Measurements from ENCODE around the gene PABPC3. TPM values are rescaled to one million over a fixed set of nuclear protein-coding genes. Genes with fewer than 3 reads are reported as not detected.
A peak's percentile ranks its signal among the peaks of the same experiment; 100 is the strongest.

PABPC3 gene
- total RNA-seq, 1 experiment from 2014 or later, result 0.03 TPM

DNA sequence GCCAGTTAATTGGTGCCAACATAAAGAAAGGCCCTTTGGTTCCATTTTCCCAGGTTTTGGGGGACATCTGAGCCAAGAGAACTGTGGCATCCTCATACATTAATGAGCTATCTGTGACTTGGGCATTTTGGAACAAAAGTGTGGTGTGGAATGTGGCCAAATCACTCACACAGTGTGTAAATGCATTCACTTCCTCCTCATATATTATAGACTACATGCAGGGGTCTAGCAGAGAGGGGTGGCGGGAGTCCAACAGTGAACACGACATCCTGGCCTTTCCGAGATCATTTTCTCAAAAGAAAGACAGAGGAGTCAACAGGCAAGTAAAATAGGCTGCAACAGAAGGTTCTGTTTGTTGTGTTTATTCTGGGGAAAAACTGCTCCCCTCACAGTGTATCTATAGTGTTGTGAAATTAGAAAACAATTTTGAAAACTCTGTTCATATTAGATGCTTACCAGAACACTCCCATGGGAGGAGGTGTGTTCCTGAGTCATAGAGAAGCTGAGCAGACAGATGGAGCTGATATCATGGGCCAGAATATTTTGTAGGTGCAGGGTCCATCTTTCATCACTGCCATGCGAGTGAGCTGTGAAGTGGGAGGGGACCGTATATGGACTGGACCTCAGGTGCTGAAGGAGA lies 36.9 kb downstream of the PABPC3 start:
- Histone ChIP-seq H3K36me3 (replicated peaks; ENCODE audit: control insufficient read depth, insufficient read depth, low read length) (no peaks in the 10 kb centered on the region), H3K27me3 (ENCODE audit: control insufficient read depth, insufficient read depth, low read length) (no peaks in the 10 kb centered on the region), H3K4me3 (ENCODE audit: insufficient read depth, low read depth, low read length) (no peak overlapping the region)
- DNase-seq, result no peak

DNA sequence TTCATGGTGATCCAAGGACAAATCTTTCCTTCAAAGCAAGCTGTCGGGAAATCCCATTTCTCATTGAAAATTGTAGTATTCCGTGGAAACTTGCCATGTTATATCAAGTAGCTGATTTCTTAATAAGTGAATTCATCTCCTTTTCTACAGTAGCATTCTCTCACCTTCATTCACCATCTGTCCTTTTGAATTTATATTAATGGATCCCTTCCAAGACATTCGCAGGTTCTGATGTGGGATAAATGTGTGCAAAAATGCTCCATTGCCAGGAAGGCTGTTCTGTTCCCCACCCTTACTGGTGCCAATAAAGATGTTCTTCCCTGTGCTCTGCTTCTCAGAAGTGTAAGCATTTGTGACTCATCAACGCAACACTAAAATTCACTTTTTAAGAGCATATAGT lies 40.0 kb downstream of the PABPC3 start:
- DNase-seq, result no peak
- Histone ChIP-seq H3K36me3 (replicated peaks; ENCODE audit: control insufficient read depth, insufficient read depth, low read length) (no peaks in the 10 kb centered on the region), H3K27me3 (ENCODE audit: control insufficient read depth, insufficient read depth, low read length) (no peaks in the 10 kb centered on the region), H3K4me3 (ENCODE audit: insufficient read depth, low read depth, low read length) (no peak overlapping the region)

DNA sequence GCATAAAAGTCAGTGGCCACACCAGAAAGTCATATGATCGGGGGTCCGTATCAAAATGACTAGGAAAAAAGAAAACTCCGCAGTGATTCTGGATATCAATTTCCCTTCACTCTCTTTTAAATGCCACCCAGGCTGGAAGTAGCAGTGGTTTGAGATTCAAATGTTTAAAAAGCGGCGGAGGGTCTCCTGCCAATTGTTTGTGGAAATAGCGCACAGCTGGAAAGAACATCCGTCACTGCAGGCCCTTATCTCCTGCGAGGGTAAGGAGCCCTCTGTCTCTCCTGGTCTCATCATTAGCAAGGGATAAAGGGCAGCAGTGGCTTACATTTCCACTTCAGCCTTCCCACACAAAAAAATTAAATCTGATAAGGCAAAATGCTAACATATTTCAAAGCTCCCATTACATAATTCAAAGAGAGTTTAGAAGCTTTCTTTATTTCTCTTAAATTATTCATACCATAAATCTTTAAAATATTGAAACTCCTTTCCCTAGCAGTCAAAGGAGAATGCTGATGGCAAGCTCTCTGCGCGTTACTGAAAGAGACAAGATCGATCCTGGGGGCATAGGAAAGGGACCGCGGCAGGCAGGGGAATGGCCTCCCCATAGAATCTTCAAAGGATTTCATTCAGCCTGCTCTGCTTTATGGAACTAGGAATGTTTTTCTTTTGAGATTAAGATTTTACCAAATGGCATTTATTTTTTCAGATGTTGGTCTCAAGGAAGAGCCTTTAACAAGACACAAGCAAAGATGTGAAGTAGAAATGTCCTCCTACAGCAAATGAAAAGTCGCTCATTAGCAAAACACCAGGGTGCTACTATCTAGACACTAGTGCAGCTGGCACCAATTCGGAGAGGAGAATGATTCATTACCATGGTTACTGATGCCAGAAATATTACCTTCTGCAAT lies 41.2 kb downstream of the PABPC3 start:
- no peaks in the 10 kb centered on the region for H3K27me3 ChIP-seq (ENCODE audit: control insufficient read depth, insufficient read depth, low read length)
- DNase-seq, result peak; percentile 39
- H3K36me3 ChIP-seq (replicated peaks; ENCODE audit: control insufficient read depth, insufficient read depth, low read length), result no peaks in the 10 kb centered on the region
- H3K4me3 ChIP-seq (ENCODE audit: insufficient read depth, low read depth, low read length), result no peak overlapping the region

DNA sequence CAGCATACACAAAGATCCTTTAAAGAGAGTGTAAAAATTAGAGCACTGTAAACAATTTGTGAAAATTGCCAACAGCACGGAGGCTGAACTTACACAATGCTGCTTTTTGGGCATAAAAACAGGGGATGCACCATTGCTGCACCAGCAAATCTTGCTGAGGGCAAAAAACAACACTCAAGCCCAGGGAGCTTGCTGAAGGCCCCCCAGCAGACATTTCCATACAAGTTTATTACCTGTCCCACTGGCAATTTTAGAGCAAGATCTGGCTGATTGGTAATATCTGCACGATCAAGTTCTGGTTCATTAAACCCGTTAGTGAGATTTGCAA lies 41.8 kb downstream of the PABPC3 start:
- DNase-seq, result no peak
- H3K36me3 ChIP-seq (replicated peaks; ENCODE audit: control insufficient read depth, insufficient read depth, low read length), result no peaks in the 10 kb centered on the region
- no peaks in the 10 kb centered on the region for H3K27me3 ChIP-seq (ENCODE audit: control insufficient read depth, insufficient read depth, low read length)
- H3K4me3 ChIP-seq (ENCODE audit: insufficient read depth, low read depth, low read length), result no peak overlapping the region

DNA sequence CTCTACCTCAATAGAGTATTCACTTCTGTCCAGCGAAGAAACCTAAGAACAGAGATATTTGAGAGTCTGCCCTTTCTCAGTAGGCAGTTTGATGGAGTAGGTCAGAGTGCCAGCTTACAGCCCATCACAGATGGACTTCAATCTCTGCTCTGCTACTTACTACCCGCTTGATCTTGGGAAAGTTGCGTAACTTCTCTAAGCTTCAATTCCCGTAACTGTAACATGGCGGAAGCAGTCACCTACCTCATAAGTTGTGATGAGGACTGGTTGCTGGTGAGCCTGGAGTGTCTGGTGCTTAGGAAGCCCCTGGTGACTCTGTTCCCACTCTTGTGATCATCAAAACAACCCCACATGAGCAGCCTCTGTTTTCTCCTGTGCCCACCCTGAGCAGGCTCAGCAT lies 45.1 kb downstream of the PABPC3 start:
- Histone ChIP-seq H3K36me3 (replicated peaks; ENCODE audit: control insufficient read depth, insufficient read depth, low read length) (no peaks in the 10 kb centered on the region), H3K4me3 (ENCODE audit: insufficient read depth, low read depth, low read length) (no peak overlapping the region), H3K27me3 (ENCODE audit: control insufficient read depth, insufficient read depth, low read length) (no peaks in the 10 kb centered on the region)
- no peak for DNase-seq

DNA sequence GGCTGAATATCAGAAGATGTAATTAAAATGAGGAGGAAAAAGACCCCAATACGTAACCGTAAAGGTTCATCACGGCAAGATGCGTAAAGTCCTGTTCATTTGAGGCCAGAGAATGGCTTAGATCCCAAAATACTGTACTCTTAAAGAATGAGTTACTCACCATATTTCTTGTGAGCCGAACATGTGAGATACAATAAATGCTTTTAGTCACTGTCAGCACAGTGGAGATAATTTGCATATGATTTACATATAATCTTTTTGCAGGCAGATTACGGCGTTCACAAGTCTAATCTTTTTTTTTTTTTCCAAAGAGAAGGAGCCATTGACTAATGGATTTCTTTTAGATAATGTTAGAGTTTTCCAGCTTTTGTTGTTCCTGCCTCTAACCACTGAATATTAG lies 47.8 kb downstream of the PABPC3 start:
- no peak for DNase-seq
- no peak overlapping the region for H3K4me3 ChIP-seq (ENCODE audit: insufficient read depth, low read depth, low read length)

DNA sequence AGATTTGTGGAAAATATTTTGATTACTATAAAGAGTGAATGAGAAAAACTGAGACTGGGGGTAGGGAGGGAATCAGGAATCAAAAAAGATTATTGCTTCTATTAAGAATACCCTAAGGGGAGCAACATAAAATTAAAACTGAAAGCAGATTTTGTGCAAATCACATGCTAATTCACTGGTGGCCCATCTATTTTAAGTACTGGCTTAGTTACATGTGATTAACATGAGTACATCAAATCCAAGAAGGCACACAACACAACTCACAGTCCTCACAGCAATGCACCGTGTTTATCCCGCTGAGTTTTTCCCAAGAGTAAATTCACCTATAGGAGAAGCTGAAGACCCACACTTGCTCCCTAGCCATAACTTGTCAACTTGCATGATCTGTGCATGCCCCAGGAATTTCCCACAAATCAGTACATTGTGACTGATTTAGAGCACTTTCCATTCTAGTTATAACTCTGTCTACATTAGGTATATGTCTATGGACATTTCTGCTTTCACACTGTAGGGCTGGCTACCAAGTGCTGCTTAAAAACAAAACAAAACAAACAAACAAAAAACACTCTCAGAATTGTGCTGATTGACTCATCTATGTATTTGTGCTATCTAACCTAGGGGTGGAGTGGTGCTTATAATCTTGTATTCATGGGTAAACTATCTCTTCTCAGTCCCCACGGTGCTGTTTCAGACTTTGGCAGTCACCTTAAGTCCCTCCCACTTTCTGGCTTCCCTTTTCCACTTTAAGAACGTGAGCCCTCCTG lies 51.9 kb downstream of the PABPC3 start:
- no peaks in the 10 kb centered on the region for H3K36me3 ChIP-seq (replicated peaks; ENCODE audit: control insufficient read depth, insufficient read depth, low read length)
- H3K4me3 ChIP-seq (ENCODE audit: insufficient read depth, low read depth, low read length), result no peak overlapping the region
- DNase-seq, result no peak
- H3K27me3 ChIP-seq (ENCODE audit: control insufficient read depth, insufficient read depth, low read length), result no peaks in the 10 kb centered on the region

More for the DNA sequence above, 47.8 kb downstream of the PABPC3 start:
- Histone ChIP-seq H3K27me3 (ENCODE audit: control insufficient read depth, insufficient read depth, low read length) (no peaks in the 10 kb centered on the region), H3K36me3 (replicated peaks; ENCODE audit: control insufficient read depth, insufficient read depth, low read length) (no peaks in the 10 kb centered on the region)

DNA sequence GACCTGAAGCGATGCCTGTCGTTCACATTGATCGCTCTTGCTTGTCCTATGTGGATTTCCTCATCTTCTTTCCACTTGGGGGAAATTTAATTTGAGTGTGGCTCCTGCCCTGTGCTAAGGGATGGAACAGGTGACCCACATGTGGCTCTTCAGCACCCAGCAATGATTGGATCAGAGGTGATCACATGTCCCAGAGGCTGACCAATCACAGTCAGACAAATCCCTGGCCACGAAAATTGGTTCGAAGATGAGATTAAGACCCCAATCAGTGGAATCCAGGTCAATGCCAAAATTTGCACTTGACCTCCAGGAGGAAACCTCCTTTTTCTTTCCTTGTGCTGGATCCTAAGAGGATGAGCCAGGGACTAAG lies 52.5 kb downstream of the PABPC3 start:
- no peaks in the 10 kb centered on the region for H3K27me3 ChIP-seq (ENCODE audit: control insufficient read depth, insufficient read depth, low read length)
- no peak for DNase-seq
- no peak overlapping the region for H3K4me3 ChIP-seq (ENCODE audit: insufficient read depth, low read depth, low read length)
- H3K36me3 ChIP-seq (replicated peaks; ENCODE audit: control insufficient read depth, insufficient read depth, low read length), result no peaks in the 10 kb centered on the region

Other genes starting within 250 kb of the PABPC3 start
- gene AMER2, start 76.2 kb downstream of the PABPC3 start, total RNA-seq (2014; rRNA removed; shearing (Covaris generic)), result 0.15 and 0.17 TPM in 2 replicates
- gene MTMR6, start 191.4 kb downstream of the PABPC3 start, total RNA-seq (2014; rRNA removed; shearing (Covaris generic)), result 9.7 and 10.5 TPM in 2 replicates
- 61.4 and 77.5 TPM in 2 replicates for gene NUP58, start 205.5 kb downstream of the PABPC3 start, total RNA-seq (2014; rRNA removed; shearing (Covaris generic))

All from H7 (cell line).